GM23338 (cell line): ENCODE data around the gene DISP3. TPM values are rescaled to one million over a fixed set of nuclear protein-coding genes. Genes with fewer than 3 reads are reported as not detected.

Experiments used
- ATAC-seq: fragments of 200-7000 bp; cut with Tn5 transposase; 3 replicates; pipeline ENCODE4 v1.9.1; 2020
- DNase-seq: peaks from one replicate; pipeline ENCODE4 v3.0.0-alpha.2; 2015; ENCODE audit warnings: low spot score
- H2AFZ ChIP-seq: fragments of 200-600 bp; sonication (generic); 2 replicates; pipeline ENCODE4 v1.8.0; 2016; ENCODE audit warnings: antibody characterized with exemption, mild to moderate bottlenecking, moderate library complexity
- H3F3A ChIP-seq: fragments of 200-600 bp; sonication (generic); replicated peaks from 2 replicates; pipeline ENCODE4 v1.8.0; 2017; ENCODE audit warnings: antibody characterized with exemption, mixed run types, low read depth
- H3K27ac ChIP-seq: fragments of 200-600 bp; sonication (generic); 2 replicates; pipeline ENCODE4 v1.6.1; 2016; ENCODE audit warnings: low read depth
- H3K27me3 ChIP-seq: fragments of 200-600 bp; sonication (generic); 2 replicates; pipeline ENCODE4 v1.8.0; 2016; ENCODE audit warnings: mild to moderate bottlenecking, mixed run types, moderate library complexity; ENCODE audit not compliant: insufficient read depth
- H3K36me3 ChIP-seq: fragments of 200-600 bp; sonication (generic); 2 replicates; pipeline ENCODE4 v1.8.0; 2016; ENCODE audit warnings: mild to moderate bottlenecking; ENCODE audit not compliant: insufficient read depth
- H3K4me1 ChIP-seq: fragments of 200-600 bp; sonication (generic); 2 replicates; pipeline ENCODE4 v1.8.0; 2016; ENCODE audit warnings: mild to moderate bottlenecking, moderate library complexity; ENCODE audit not compliant: insufficient read depth
- H3K4me2 ChIP-seq: fragments of 200-600 bp; sonication (generic); 2 replicates; pipeline ENCODE4 v1.7.1; 2017; ENCODE audit warnings: mixed run types
- H3K4me3 ChIP-seq: fragments of 200-600 bp; sonication (generic); 2 replicates; pipeline ENCODE4 v1.6.1; 2016; ENCODE audit warnings: mixed run types
- H3K79me2 ChIP-seq: fragments of 200-600 bp; sonication (generic); replicated peaks from 2 replicates; pipeline ENCODE4 v1.8.0; 2017; ENCODE audit warnings: mild to moderate bottlenecking; ENCODE audit not compliant: insufficient read depth
- H3K9me2 ChIP-seq: fragments of 200-600 bp; sonication (generic); 2 replicates; pipeline ENCODE4 v1.8.0; 2017; ENCODE audit not compliant: insufficient read depth
- H4K20me1 ChIP-seq: fragments of 200-600 bp; sonication (generic); replicated peaks from 2 replicates; pipeline ENCODE4 v1.8.0; 2017; ENCODE audit warnings: mild to moderate bottlenecking; ENCODE audit not compliant: insufficient read depth
- H3K27ac Mint-ChIP-seq: 2 replicates; pipeline ENCODE4 v1.8.0; 2020; ENCODE audit warnings: inconsistent platforms, mild to moderate bottlenecking, moderate library complexity, mixed read lengths
- H3K27me3 Mint-ChIP-seq: 3 replicates; pipeline ENCODE4 v1.8.0; 2022; ENCODE audit warnings: low read depth, mild to moderate bottlenecking, moderate library complexity, mixed read lengths, inconsistent platforms; ENCODE audit not compliant: insufficient read depth, poor library complexity
- H3K36me3 Mint-ChIP-seq: 3 replicates; pipeline ENCODE4 v1.8.0; 2021; ENCODE audit warnings: low read depth, mild to moderate bottlenecking, inconsistent platforms, moderate library complexity, mixed read lengths
- H3K4me1 Mint-ChIP-seq: 3 replicates; pipeline ENCODE4 v1.8.0; 2020; ENCODE audit warnings: mild to moderate bottlenecking, inconsistent platforms, mixed read lengths
- H3K4me3 Mint-ChIP-seq: 3 replicates; pipeline ENCODE4 v1.8.0; 2021; ENCODE audit warnings: moderate library complexity, mild to moderate bottlenecking, inconsistent platforms, mixed read lengths
- H3K9me3 Mint-ChIP-seq: 3 replicates; pipeline ENCODE4 v1.8.0; 2020; ENCODE audit warnings: moderate library complexity, mild to moderate bottlenecking, inconsistent platforms, mixed read lengths
- CREB1 ChIP-seq: fragments of 250-450 bp; sonication (Bioruptor Pico); IDR thresholded peaks from 2 replicates; pipeline ENCODE4 v1.5.0; 2020; ENCODE audit warnings: low read depth, mild to moderate bottlenecking, moderate library complexity
- CTCF ChIP-seq, 2 experiments: fragments of 200-600 bp in 1 of 2; sonication (generic) in 1 of 2; conservative IDR thresholded peaks; 2 replicates each; pipeline versions ENCODE4 v1.5.1 to v1.6.1; 2016 to 2017; ENCODE audit warnings: antibody characterized with exemption in 2 of 2, low read depth in 2 of 2, mild to moderate bottlenecking in 2 of 2, moderate library complexity in 1 of 2
- EZH2 ChIP-seq: fragments of 200-600 bp; sonication (generic); IDR thresholded peaks from one replicate; pipeline ENCODE4 v1.8.0; 2017; ENCODE audit warnings: antibody characterized with exemption, mild to moderate bottlenecking, low read depth; ENCODE audit not compliant: unreplicated experiment
- EZH2phosphoT487 ChIP-seq: fragments of 200-600 bp; sonication (generic); IDR thresholded peaks from one replicate; pipeline ENCODE4 v1.8.1; 2018; ENCODE audit warnings: antibody characterized with exemption; ENCODE audit not compliant: unreplicated experiment
- JUNB ChIP-seq: IDR thresholded peaks from one replicate; pipeline ENCODE4 v1.6.1; 2016; ENCODE audit warnings: antibody characterized with exemption; ENCODE audit not compliant: unreplicated experiment
- NANOG ChIP-seq: IDR thresholded peaks from 2 replicates; pipeline ENCODE4 v1.6.1; 2016; ENCODE audit warnings: antibody characterized with exemption, borderline replicate concordance
- POLR2AphosphoS5 ChIP-seq: IDR thresholded peaks from 2 replicates; pipeline ENCODE4 v1.6.1; 2016; ENCODE audit warnings: antibody characterized with exemption, low read depth
- STAT1 ChIP-seq: IDR thresholded peaks from one replicate; pipeline ENCODE4 v1.6.1; 2016; ENCODE audit warnings: antibody characterized with exemption; ENCODE audit not compliant: unreplicated experiment
- ZNF114 ChIP-seq: fragments of 250-450 bp; sonication (Bioruptor Pico); IDR thresholded peaks from 2 replicates; pipeline ENCODE4 v1.5.0; 2020; ENCODE audit warnings: mild to moderate bottlenecking, moderate library complexity
- ZNF331 ChIP-seq: fragments of 250-450 bp; sonication (Bioruptor Pico); IDR thresholded peaks from 2 replicates; pipeline ENCODE4 v1.5.0; 2020; ENCODE audit warnings: low read depth, mild to moderate bottlenecking, moderate library complexity
- polyA plus RNA-seq: library from polyadenylated mRNA; unstranded; fragments of >200 nt; fragmentation: Nextera tagmentation; extraction: Ambion mirVana; gene quantifications from 2 replicates; pipeline ENCODE4 v1.2.1, GENCODE V29; 2016
- total RNA-seq: library from RNA; depleted of rRNA; stranded (reverse); fragments of >200 nt; shearing (Covaris generic); gene quantifications from 2 replicates; pipeline ENCODE4 v1.2.3, GENCODE V29; 2014
- TF ChIP-seq, protein P1 (sequence below): IDR thresholded peaks from one replicate; pipeline ENCODE4 v1.6.1; 2018; ENCODE audit warnings: antibody characterized with exemption; ENCODE audit not compliant: unreplicated experiment

Gene DISP3
- total and polyA plus RNA-seq, 2 experiments from 2014 or later = 3.2 to 11.1 TPM

DNA sequence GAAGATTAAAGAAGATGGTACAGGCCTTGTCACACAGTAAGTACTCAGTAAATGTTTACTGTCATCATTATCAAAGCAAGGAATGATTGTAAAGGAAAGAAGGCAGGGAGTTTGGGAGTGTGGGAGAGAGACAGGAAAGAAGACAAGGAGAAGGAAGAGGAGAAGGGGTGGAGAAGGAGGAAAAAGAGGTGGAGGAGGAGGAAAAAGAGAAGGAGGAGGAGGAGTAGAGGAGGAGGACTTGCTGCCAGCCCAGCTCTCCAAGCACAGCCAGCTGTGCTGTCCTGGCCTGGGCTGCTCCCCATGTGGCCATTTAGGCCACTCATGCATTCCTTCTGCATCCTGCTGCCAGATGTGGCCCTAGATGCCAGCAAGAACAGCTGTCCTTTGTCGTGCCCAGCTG lies 7.5 kb upstream of the DISP3 start (continued):
- TF ChIP-seq, protein P1, sequence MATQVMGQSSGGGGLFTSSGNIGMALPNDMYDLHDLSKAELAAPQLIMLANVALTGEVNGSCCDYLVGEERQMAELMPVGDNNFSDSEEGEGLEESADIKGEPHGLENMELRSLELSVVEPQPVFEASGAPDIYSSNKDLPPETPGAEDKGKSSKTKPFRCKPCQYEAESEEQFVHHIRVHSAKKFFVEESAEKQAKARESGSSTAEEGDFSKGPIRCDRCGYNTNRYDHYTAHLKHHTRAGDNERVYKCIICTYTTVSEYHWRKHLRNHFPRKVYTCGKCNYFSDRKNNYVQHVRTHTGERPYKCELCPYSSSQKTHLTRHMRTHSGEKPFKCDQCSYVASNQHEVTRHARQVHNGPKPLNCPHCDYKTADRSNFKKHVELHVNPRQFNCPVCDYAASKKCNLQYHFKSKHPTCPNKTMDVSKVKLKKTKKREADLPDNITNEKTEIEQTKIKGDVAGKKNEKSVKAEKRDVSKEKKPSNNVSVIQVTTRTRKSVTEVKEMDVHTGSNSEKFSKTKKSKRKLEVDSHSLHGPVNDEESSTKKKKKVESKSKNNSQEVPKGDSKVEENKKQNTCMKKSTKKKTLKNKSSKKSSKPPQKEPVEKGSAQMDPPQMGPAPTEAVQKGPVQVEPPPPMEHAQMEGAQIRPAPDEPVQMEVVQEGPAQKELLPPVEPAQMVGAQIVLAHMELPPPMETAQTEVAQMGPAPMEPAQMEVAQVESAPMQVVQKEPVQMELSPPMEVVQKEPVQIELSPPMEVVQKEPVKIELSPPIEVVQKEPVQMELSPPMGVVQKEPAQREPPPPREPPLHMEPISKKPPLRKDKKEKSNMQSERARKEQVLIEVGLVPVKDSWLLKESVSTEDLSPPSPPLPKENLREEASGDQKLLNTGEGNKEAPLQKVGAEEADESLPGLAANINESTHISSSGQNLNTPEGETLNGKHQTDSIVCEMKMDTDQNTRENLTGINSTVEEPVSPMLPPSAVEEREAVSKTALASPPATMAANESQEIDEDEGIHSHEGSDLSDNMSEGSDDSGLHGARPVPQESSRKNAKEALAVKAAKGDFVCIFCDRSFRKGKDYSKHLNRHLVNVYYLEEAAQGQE = no peak

DNA sequence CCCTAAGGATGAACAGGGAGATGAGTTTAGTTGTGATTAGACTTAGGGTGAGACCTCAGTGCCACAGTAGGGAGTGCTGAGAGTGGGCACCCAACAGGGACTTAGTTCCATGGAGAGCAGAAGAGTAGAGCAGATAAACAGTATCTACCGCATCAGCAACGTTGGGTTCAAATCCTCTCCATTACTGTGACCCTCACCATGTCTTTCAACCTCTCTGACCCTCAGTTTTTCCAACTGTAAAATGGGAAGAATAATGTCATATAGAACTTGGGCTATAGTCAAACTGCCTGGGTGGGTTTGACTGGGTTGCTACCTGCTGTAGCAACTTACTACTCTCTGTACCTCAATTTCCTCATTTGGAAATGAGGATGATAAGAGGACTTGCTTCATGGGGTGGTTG lies 6.7 kb upstream of the DISP3 start:
- peaks cover 5% of the 10 kb centered on the region; the same call in 1 of the 2 replicates for H3K27me3 ChIP-seq
- no peaks in the 10 kb centered on the region for H3K36me3 ChIP-seq
- no peak overlapping the region for H3K4me3 Mint-ChIP-seq
- H3K36me3 Mint-ChIP-seq = no peaks in the 10 kb centered on the region; the same call in 2 of the 3 replicates
- no peak overlapping the region for H2AFZ ChIP-seq
- TF ChIP-seq STAT1 (no peak), ZNF331 (no peak), CTCF (conservative IDR thresholded peaks at IDR 0.05; ENCODE audit: low read depth in 2 of 2) (no peak), JUNB (no peak), CREB1 (CRISPR knock-in tag) (no peak), POLR2AphosphoS5 (no peak), EZH2phosphoT487 (no peak), ZNF114 (CRISPR knock-in tag) (no peak)
- no peaks in the 10 kb centered on the region for H3K9me3 Mint-ChIP-seq
- no peaks in the 10 kb centered on the region for H3K79me2 ChIP-seq
- no peak for ATAC-seq
- no peaks in the 10 kb centered on the region for H3K9me2 ChIP-seq
- H3K4me3 ChIP-seq = no peak overlapping the region
- H3K27ac Mint-ChIP-seq = no peak overlapping the region
- H4K20me1 ChIP-seq = no peaks in the 10 kb centered on the region
- DNase-seq = no peak
- no peaks in the 10 kb centered on the region for H3K4me1 ChIP-seq
- H3K27me3 Mint-ChIP-seq = peaks cover 16% of the 10 kb centered on the region
- no peaks in the 10 kb centered on the region for H3F3A ChIP-seq
- no peak overlapping the region for H3K4me2 ChIP-seq
- H3K4me1 Mint-ChIP-seq = peaks cover 3% of the 10 kb centered on the region; the same call in 1 of the 3 replicates
- H3K27ac ChIP-seq = no peak overlapping the region

DNA sequence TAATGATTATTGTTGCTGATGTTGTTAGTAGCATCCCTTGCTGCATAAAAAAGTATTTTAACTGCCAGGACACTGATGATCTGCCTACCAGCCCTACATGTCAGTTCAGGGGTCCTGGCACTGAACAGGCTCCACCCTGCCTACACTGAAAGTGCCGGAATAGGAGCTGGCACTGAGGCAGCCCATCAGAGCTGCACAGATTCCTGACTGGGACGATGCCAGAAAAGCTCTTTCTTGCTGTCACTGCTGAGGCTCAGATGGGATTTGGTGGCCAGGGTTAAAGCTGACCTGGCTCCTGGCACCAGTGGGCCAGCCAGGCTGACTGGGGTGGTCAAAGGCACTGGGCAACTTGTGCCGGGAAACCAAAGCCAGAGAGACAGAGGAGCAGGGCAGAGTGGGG lies 6.2 kb upstream of the DISP3 start:
- no peaks in the 10 kb centered on the region for H3K36me3 ChIP-seq
- no peaks in the 10 kb centered on the region for H4K20me1 ChIP-seq
- Mint-ChIP-seq H3K27ac (no peak overlapping the region), H3K27me3 (peaks cover 15% of the 10 kb centered on the region), H3K4me3 (no peak overlapping the region), H3K4me1 (peaks cover 3% of the 10 kb centered on the region; the same call in 1 of the 3 replicates), H3K36me3 (no peaks in the 10 kb centered on the region; the same call in 2 of the 3 replicates), H3K9me3 (no peaks in the 10 kb centered on the region)
- H3K4me3 ChIP-seq = no peak overlapping the region
- no peak overlapping the region for H3K27ac ChIP-seq
- H3F3A ChIP-seq = no peaks in the 10 kb centered on the region
- H3K4me2 ChIP-seq = no peak overlapping the region
- DNase-seq (no peak), ATAC-seq (no peak)
- no peaks in the 10 kb centered on the region for H3K4me1 ChIP-seq
- no peaks in the 10 kb centered on the region for H3K79me2 ChIP-seq
- H3K9me2 ChIP-seq = no peaks in the 10 kb centered on the region
- no peak overlapping the region for H2AFZ ChIP-seq
- peaks cover 9% of the 10 kb centered on the region for H3K27me3 ChIP-seq
- TF ChIP-seq CTCF (conservative IDR thresholded peaks at IDR 0.05; ENCODE audit: low read depth in 2 of 2) (no peak), EZH2phosphoT487 (no peak), NANOG (no peak), STAT1 (no peak), ZNF114 (CRISPR knock-in tag) (no peak), POLR2AphosphoS5 (no peak), JUNB (no peak), EZH2 (no peak)
- TF ChIP-seq, protein P1 = no peak
